Measurements from ENCODE around the gene RNF152.

The RNF152 gene

GRCh38 chr18:61852496-61852895, 40.3 kb downstream of the RNF152 start:
- no peak for DNase-seq

GRCh38 chr18:61851940-61852451, 40.8 kb downstream of the RNF152 start:
- DNase-seq: no peak

GRCh38 chr18:61851279-61851678, 41.5 kb downstream of the RNF152 start:
- DNase-seq: no peak

- DNase-seq: no peak
Observed at GRCh38 chr18:61850756-61851155, 42.1 kb downstream of the RNF152 start.

- no peak for DNase-seq
Observed at GRCh38 chr18:61847164-61847791, 45.5 kb downstream of the RNF152 start.

GRCh38 chr18:61845197-61845596, 47.6 kb downstream of the RNF152 start:
- no peak for DNase-seq

GRCh38 chr18:61844726-61845125, 48.1 kb downstream of the RNF152 start:
- no peak for DNase-seq

GRCh38 chr18:61842146-61842545, 50.7 kb downstream of the RNF152 start:
- no peak for DNase-seq

- DNase-seq: no peak
Observed at GRCh38 chr18:61841706-61842105, 51.1 kb downstream of the RNF152 start.

- no peak for DNase-seq
Observed at GRCh38 chr18:61840324-61840723, 52.5 kb downstream of the RNF152 start.

- no peak for DNase-seq
Observed at GRCh38 chr18:61838521-61838920, 54.3 kb downstream of the RNF152 start.

GRCh38 chr18:61833978-61834377, 58.8 kb downstream of the RNF152 start:
- DNase-seq: no peak

GRCh38 chr18:61833387-61833786, 59.4 kb downstream of the RNF152 start:
- no peak for DNase-seq

GRCh38 chr18:61832858-61833257, 59.9 kb downstream of the RNF152 start:
- no peak for DNase-seq

GRCh38 chr18:61831071-61831470, 61.7 kb downstream of the RNF152 start:
- DNase-seq: no peak

- DNase-seq: no peak
Observed at GRCh38 chr18:61829108-61829507, 63.7 kb downstream of the RNF152 start.

- DNase-seq: no peak
Observed at GRCh38 chr18:61827591-61827990, 65.2 kb downstream of the RNF152 start.

GRCh38 chr18:61825386-61825785, 67.4 kb downstream of the RNF152 start:
- no peak for DNase-seq

- DNase-seq: no peak
Observed at GRCh38 chr18:61824733-61825363, 68.0 kb downstream of the RNF152 start.

- DNase-seq: no peak
Observed at GRCh38 chr18:61823595-61823994, 69.2 kb downstream of the RNF152 start.

- no peak for DNase-seq
Observed at GRCh38 chr18:61822879-61823278, 69.9 kb downstream of the RNF152 start.

- no peak for DNase-seq
Observed at GRCh38 chr18:61821748-61822147, 71.1 kb downstream of the RNF152 start.

- DNase-seq: no peak
Observed at GRCh38 chr18:61820882-61821281, 71.9 kb downstream of the RNF152 start.

- DNase-seq: no peak
Observed at GRCh38 chr18:61817086-61817485, 75.7 kb downstream of the RNF152 start.
